Bronchial smooth muscle cell (primary cell): Measurements from ENCODE around the gene DCAF6. TPM values are rescaled to one million over a fixed set of nuclear protein-coding genes. Genes with fewer than 3 reads are reported as not detected.

Experiments
- total RNA-seq: library from RNA; depleted of rRNA; stranded (reverse); fragments of >200 nt; gene quantifications from 2 replicates; pipeline ENCODE4 v1.2.1, GENCODE V29; 2014

Gene DCAF6, protein sequence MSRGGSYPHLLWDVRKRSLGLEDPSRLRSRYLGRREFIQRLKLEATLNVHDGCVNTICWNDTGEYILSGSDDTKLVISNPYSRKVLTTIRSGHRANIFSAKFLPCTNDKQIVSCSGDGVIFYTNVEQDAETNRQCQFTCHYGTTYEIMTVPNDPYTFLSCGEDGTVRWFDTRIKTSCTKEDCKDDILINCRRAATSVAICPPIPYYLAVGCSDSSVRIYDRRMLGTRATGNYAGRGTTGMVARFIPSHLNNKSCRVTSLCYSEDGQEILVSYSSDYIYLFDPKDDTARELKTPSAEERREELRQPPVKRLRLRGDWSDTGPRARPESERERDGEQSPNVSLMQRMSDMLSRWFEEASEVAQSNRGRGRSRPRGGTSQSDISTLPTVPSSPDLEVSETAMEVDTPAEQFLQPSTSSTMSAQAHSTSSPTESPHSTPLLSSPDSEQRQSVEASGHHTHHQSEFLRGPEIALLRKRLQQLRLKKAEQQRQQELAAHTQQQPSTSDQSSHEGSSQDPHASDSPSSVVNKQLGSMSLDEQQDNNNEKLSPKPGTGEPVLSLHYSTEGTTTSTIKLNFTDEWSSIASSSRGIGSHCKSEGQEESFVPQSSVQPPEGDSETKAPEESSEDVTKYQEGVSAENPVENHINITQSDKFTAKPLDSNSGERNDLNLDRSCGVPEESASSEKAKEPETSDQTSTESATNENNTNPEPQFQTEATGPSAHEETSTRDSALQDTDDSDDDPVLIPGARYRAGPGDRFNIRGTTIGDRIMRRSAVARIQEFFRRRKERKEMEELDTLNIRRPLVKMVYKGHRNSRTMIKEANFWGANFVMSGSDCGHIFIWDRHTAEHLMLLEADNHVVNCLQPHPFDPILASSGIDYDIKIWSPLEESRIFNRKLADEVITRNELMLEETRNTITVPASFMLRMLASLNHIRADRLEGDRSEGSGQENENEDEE
- total RNA-seq: 52.4 and 62.4 TPM in 2 replicates

DNA sequence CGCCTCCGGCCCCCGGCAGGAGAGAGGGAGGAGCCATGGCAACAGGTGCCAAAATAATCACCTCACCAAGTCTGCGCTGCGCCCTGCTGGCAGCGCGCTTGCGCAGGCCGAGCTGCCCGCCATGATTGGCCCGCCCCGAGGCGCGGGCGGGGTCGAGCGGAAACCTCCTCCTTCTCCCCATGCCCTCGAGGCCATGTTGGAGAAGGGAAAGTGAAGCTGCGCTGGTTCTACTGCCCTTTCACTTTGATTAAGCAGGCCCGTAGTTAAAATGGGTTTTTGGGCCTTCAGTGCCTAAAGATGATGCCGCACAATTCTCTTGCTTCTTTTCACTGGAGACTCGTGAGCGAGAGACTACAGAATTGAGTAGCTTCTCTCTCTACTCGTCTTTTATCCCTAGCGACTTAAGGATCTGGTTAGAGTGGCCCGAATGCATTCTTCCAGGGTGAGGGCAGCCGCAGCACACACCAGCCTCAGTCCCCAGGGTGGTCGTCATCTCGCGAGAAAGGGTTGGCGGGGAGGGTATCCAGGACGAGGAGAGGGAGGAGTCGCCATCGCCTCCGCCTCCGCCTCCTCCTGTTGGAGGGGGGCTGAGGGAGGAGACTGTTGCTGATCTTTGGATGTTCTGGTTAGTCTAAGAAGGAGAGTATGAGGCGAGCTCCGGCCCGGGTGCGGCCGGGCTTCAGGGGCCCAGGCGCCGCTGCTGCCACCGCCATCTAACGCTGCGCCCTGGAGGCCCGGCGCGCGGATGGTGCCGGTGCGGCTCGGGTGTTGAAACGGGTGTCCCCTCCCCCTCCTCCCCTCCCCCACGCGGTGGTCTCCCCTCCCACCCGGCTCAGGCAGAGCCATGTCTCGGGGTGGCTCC lies at the start of gene DCAF6:
TSS of gene DCAF6 (plus strand) at position 616 of the 862 bp plus-strand sequence. CDS start at position 845, 229 bp downstream.

DNA sequence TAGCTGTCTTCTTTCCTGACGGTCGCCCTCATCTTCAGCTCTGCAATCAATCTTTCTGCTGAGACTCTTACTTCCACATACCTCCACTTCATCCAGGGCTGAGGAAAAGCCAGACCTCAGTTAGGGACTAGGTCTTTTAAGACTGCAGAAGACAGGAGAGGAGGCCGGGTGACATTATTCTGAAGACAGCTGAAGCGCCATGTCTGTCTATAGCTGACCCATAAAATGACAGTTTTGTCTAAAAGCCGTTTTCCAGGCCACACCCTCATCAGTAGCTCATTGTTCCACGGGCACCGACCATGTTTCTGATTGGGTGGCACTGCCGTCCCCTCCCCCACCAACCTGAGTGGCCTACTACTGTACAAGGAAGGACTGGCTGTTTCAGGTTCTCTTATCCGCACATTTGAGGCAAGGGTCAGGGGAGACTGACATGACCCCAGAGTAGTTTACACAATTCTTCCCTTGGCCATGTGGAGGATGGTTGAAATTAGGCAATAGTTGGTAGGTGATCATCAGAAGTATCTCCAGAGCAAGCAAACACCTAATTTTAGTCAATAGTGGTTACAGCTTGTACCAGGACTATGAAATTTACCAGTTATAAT lies 22.5 kb upstream of the DCAF6 start, which contains the start of gene ADCY10:
TSS of gene ADCY10 (minus strand) at position 240 of the 602 bp plus-strand sequence. CDS start 8,994 bp downstream, outside the sequence.

DNA sequence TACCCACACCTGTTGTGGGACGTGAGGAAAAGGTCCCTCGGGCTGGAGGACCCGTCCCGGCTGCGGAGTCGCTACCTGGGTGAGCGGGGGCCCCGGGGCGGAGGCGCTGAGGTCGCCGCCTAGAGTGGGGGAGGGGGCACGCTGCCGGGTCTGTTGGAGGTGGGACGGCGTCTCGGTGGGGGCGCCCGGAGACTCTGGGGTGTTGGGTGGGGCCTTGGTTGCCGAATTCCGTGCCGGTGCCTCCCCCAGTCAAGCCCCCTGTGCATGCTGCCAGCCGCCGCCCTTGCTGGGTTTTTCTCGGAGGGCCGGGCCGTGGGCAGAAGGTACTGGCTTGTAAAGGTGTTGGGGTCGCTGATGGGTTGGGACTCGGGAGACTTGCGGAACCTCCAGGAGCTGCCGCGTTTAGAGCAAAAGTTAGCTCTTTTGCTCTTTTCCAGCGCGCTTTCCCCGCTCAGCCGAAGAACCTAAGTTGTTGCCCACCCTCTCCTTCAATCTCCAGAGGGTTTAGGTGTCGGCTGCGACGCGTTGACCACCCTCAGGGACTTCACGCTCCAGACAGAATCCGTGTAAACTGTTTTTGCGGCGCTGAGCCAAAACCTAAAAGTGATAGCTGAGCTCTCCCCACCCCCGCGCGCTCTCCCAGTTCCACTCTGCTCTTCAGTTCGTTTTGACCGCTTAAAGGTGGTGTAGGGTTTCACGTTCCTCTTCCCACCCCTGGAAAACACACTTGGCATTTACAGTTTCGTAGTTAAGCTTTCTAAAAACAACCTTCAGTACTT lies 636 bp downstream of the DCAF6 start, which contains the start of gene MPC2:
TSS of gene MPC2 (minus strand) at position 143 of the 779 bp plus-strand sequence. CDS start 1,231 bp downstream, outside the sequence.

Other genes with a start within 250 kb of the DCAF6 start
- 96.1 and 101 TPM in 2 replicates for gene MPZL1, start 214.7 kb upstream of the DCAF6 start, total RNA-seq
- 0.16 and 0.17 TPM in 2 replicates for gene ADCY10, start 22.5 kb upstream of the DCAF6 start, total RNA-seq
- 27.5 and 48.1 TPM in 2 replicates for gene MPC2, start 389 bp downstream of the DCAF6 start, total RNA-seq
- gene GPR161, start 200.2 kb downstream of the DCAF6 start, total RNA-seq: 13.7 and 31.5 TPM in 2 replicates
- 31.4 and 47.1 TPM in 2 replicates for gene TIPRL, start 242.3 kb downstream of the DCAF6 start, total RNA-seq